Fibroblast of villous mesenchyme (primary cell): ENCODE results near the gene FOXI3. TPM values are rescaled to one million over a fixed set of nuclear protein-coding genes. Genes with fewer than 3 reads are reported as not detected.

Source experiments
- DNase-seq: peaks from one replicate; pipeline ENCODE4 v3.0.0-alpha.2; 2010; ENCODE audit warnings: low read depth
- H3K4me3 ChIP-seq: 2 replicates; pipeline ENCODE4 v1.5.1; 2011; ENCODE audit warnings: low read depth, mild to moderate bottlenecking, low read length
- CTCF ChIP-seq: IDR thresholded peaks from 2 replicates; pipeline ENCODE4 v1.5.1; 2012; ENCODE audit warnings: low read depth, mild to moderate bottlenecking, low read length; ENCODE audit not compliant: insufficient read depth
- total RNA-seq: library from RNA; depleted of rRNA; stranded (reverse); fragments of >200 nt; gene quantifications from 2 replicates; pipeline ENCODE4 v1.2.3, GENCODE V29; 2012

FOXI3 gene
- total RNA-seq, 1 donor = not detected

- peak; percentile 19 for DNase-seq
- no peak for TF ChIP-seq CTCF
- H3K4me3 ChIP-seq = no peak overlapping the region
These were observed 588 bp upstream of the FOXI3 start for GRCh38 chr2:88452980-88453582.

- no peak for TF ChIP-seq CTCF
- no peak overlapping the region for H3K4me3 ChIP-seq
- no peak for DNase-seq
These were observed 505 bp downstream of the FOXI3 start for GRCh38 chr2:88451811-88452564.

GRCh38 chr2:88450925-88451810 is 1.3 kb downstream of the FOXI3 start:
- H3K4me3 ChIP-seq = no peak overlapping the region
- TF ChIP-seq CTCF = no peak
- DNase-seq = no peak

- no peak for DNase-seq
- no peak for TF ChIP-seq CTCF
These were observed 2.3 kb downstream of the FOXI3 start for GRCh38 chr2:88450186-88450585.

GRCh38 chr2:88448248-88448647 is 4.2 kb downstream of the FOXI3 start:
- no peak for DNase-seq
- TF ChIP-seq CTCF = no peak
- H3K4me3 ChIP-seq = no peak overlapping the region

More at GRCh38 chr2:88450186-88450585, 2.3 kb downstream of the FOXI3 start:
- no peak overlapping the region for H3K4me3 ChIP-seq

- H3K4me3 ChIP-seq = no peak overlapping the region
- no peak for DNase-seq
- no peak for TF ChIP-seq CTCF
These were observed 9.0 kb downstream of the FOXI3 start for GRCh38 chr2:88443353-88443938.
